ENCODE measurements around the gene OXSR1. TPM values are rescaled to one million over a fixed set of nuclear protein-coding genes. Genes with fewer than 3 reads are reported as not detected.
"Not testable (repeated sequence)": the region's sequence is repeated elsewhere in the genome, so short reads cannot be mapped to it uniquely, and the experiment has no call there.

OXSR1 gene
- polyA plus RNA-seq, 3 donors = 7.3 to 17.7 (median 11.0) TPM

DNA sequence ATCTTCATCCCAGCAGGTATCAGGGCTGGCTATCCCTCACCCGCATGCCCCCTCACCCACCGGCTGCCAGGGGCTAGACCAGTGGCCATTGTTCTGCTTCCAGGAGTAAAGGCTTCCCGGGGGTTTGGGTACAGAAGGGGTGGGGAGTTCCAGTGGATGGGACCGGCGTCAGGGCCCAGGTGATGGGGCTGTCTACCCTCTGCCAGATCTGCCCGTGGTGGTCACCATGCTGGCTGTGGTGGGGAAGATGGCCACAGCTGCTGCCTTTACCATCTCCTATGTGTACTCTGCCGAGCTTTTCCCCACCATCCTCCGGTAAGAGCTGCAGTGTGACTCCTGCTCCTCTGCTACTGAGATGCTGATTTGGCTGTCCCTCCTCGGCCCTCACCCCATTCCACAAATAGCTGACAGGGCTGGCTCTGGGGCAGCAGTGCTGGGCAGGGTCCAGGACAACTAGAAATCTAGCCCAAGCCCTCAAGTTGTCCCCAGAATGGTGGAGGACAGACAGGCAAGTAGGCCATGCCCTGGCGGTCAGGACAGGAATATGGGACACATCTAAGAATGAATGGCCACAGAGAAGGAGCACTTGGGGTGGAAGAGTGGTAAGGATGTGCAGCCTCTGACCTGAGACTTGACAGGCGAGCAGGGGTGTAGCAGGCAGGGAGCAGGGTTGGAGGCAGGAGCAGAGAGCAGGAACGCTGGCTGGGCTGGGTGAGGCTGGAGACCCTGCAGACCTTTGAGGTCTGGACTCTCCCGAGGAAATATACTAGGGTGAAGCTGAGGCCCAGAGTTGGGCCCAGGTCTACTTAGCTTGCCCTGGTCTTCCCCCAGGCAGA is 111.0 kb downstream of the OXSR1 start:
- 91 to 95% (median 94%) methylated on average over 13 of the region's 13 CpGs for WGBS, 3 donors
- no peak overlapping the region for H3K27ac ChIP-seq (ENCODE audit: low read depth, low read length)

DNA sequence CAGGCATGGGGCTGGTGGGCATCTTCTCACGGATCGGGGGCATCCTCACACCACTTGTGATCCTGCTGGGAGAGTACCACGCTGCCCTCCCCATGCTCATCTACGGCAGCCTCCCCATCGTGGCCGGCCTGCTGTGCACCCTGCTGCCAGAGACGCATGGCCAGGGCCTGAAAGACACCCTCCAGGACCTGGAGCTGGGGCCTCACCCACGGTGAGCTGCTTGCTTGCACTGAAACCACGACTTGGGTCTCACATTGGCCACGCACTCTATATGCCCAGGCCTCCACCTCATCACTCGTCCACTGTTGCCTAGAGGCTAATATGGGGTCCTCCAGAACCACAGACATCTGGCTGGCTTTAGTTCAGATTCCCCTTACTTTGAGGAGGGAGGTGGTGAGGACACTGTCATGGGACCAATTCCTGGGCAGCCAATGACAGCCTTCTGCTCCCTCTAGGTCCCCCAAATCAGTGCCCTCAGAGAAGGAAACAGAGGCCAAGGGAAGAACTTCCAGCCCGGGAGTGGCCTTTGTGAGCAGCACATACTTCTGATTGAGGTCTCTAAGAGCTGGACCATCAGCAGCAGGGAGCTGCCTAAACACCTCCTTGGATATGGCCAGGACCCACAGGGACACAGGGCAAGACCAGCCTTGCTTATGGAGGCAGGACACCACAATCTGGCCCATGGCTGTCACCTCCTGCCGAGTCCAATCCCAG is 111.7 kb downstream of the OXSR1 start:
- H3K27ac ChIP-seq (ENCODE audit: low read depth, low read length) = no peak overlapping the region
- WGBS, 3 donors = 94 to 95% (median 95%) methylated on average over 13 of the region's 13 CpGs

DNA sequence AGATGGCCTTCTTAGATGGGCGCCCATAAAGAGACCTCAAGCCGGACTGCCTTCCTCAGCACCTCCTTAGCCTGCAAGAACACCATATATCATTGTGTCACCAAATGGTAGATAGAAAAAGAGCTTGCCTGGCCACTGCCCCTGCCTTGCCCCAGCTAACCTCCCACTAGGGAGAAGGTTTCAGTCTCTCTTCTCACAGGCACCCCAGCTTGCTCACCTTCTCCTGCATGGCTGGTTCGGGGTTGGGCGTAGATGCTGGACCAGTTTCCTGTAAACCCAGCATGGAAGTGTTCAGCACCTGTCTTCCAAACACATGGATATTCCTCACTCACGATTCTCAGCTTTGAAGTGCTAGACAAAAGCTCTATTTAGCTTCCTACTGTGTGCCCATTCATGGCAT is 113.5 kb downstream of the OXSR1 start:
- WGBS, 3 donors = 89 to 95% (median 89%) methylated on average over 5 of the region's 5 CpGs
- no peak overlapping the region for H3K27ac ChIP-seq (ENCODE audit: low read depth, low read length)

DNA sequence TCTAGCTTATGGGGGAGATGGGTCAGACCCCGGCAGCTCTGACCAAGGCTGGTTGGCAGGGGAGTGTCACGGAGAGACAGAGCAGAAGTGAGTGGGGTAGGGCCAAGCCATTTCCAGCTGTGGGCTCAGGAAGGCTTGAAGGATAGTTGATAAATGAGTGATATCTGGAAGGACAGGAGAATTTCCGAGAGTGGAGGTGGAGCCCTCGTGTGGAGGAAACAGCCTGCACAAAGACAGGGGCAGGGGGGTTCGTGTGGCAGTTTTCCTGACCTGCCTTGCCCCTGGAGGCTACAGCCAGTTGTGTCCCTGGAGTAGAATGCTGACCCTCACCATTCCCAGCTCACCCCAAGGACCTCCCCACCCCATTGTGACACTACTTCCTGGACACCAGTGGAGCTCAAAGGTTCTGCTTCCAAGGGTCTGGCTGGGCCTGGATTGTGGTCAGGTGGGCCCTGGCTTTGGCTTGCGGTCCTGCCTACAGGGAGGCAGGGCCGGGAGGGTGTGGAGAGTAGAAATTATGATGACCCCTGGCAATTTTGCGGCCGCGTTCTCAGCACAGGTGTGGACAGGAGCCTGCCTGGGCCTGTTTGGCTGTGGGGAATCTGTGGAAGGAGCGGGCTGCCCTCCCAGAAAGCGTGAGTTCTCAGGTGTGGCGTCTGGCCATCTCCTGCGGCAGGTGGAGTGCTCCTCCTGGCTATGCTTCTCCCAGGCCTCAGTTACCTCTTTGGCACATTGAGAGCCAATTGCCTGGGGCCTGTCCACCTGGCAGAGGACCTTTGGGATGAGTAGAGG is 116.8 kb downstream of the OXSR1 start, which contains the start of gene SLC22A14:
TSS of gene SLC22A14 (plus strand) at position 400 of the 792 bp plus-strand sequence. CDS start 23,733 bp downstream, outside the sequence.
- 92 to 93% (median 92%) methylated on average over 14 of the region's 14 CpGs for WGBS, 3 donors
- H3K27ac ChIP-seq (ENCODE audit: low read depth, low read length) = no peak within 1 kb of the TSS

DNA sequence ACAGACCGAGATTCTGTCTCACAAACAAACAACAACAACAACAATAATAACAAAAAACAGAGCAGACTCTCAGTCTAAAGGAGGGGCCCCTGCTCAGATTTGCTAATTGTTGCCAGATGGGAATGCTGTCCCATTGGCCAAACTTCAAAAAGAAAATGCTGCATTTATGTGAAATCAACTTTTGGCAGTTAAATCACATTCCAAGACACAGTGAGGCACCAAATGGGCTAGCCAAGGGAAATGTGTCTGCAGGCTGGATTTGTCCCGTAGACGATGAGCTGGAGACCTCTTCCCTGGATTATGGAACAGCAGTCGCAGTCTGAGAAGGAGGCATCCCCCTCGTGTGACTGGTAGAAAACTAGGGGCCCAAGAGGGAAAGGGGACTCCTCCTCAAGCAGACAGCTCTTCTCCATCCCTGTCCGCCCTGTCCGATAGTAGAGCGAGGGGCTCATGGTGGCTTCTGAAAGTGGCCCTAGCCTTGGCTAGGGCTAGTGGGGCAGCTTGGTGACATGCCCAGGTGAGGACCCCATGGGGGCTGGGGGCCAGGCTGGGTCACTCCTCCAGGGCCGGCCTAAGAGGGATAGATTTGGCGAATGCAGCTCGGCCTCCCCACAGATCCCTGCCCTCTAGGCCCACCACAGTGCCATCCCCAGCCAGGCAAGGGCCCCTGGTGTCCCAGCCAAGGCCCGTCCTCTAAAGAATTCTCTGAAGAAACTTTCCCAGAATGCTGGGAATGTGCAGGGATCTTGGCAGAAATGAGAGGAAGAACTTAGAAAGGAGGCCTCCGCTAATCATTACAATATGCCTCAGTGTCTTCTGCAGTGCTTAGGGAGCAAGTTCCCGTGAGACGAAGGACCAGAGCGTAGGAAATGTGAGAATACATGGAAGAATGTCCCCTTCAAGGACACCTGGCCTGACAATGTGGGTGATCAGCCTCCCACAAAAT is 118.7 kb downstream of the OXSR1 start:
- WGBS, 3 donors = 72 to 82% (median 81%) methylated on average over 16 of the region's 16 CpGs
- no peak overlapping the region for H3K27ac ChIP-seq (ENCODE audit: low read depth, low read length)

DNA sequence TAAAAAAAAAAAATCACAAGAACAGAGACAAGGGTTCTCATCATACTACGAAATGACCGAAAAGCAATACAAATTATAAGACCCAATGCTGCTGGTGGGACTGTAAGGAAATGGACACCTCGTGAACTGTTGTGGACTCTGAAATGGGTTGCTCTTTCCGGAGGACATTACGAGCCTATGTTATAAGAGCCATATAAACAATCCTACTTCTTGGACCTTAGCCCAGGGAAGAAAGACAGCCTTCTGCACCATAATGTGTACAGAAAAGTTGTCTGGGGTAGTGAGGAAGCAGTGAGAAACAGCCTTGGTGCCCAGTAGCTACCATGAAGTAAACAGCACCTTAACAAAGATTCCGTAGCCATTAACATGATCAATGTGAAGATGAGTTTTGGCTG is 119.4 kb downstream of the OXSR1 start:
- 92 to 95% (median 94%) methylated on average over 6 of the region's 6 CpGs for WGBS, 3 donors

DNA sequence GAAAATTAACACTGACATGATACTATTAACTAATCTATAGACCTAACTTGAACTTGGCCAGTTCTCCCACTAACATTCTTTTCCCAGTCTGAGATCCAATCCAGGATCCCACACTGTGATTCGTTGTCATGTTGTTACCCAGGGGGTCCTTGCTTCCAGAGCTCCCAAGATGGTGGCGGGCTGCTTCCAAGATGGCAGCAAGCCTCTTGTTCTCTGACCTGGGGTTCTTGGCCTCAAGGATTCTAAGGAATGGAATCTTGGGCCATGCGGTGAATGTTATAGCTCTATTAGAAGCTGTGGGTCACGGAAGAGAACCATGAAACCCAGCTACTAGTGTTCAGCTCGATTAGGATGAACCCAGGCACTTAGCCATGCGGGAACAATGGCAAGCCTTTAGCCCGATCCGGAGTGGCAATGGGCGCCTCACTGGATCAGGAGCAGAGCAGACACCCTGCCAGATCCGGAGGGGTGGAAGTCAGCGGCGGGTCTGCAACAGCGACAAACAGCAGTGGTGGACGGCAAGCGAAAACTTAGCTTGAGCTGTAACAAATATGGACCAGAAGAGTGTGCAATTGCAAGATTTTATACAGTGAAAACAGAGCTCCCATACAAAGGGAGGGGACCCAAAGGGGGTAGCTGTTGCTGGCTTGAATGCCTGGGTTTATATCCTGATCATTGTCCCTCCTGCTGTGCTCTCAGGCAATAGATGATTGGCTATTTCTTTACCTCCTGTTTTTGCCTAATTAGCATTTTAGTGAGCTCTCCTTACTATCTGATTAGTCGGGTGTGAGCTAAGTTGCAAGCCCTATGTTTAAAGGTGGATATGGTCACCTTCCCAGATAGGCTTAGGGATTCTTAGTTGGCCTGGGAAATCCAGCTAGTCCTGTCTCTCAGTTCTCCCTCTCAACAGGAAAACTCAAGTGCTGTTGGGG is 124.2 kb downstream of the OXSR1 start:
- 89 to 94% (median 91%) methylated on average over 16 of the region's 16 CpGs for WGBS, 3 donors
- H3K27ac ChIP-seq (ENCODE audit: low read depth, low read length) = not testable (repeated sequence)

More for the DNA sequence above, 119.4 kb downstream of the OXSR1 start:
- H3K27ac ChIP-seq (ENCODE audit: low read depth, low read length) = no peak overlapping the region

DNA sequence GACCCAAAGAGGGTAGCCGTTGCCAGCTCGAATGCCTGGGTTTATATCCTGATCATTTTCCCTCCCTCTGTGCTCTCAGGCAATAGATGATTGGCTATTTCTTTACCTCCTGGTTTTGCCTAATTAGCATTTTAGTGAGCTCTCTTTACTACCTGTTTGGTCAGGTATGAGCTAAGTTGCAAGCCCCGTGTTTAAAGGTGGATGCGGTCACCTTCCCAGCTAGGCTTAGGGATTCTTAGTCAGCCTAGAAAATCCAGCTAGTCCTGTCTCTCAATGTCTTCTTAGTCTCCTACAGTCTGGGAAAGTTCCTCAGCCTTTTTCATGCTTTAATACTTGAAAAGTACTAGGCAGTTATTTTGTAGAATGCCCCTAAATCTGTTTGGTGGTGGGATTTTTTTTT is 131.7 kb downstream of the OXSR1 start:
- H3K27ac ChIP-seq (ENCODE audit: low read depth, low read length) = not testable (repeated sequence)
- WGBS, 3 donors = 76 to 88% (median 80%) methylated on average over 4 of the region's 4 CpGs

DNA sequence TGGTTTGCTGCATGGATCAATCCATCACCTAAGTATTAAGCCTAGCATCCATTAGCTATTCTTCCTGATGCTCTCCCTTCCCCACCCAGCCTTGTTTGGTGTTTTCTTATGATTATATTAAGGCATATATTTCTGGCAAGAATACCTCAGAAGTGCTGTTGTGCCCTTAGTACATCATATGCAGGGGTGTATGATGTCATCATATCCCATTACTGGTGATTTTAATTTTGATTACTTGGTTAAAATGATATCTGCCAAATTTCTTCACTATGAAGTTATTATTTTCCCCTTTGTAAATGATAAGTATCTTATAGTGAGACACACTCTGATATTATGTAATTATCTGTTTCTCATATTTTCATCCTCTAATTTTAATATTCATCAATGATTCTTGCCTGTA is 132.2 kb downstream of the OXSR1 start:
- no peak overlapping the region for H3K27ac ChIP-seq (ENCODE audit: low read depth, low read length)

DNA sequence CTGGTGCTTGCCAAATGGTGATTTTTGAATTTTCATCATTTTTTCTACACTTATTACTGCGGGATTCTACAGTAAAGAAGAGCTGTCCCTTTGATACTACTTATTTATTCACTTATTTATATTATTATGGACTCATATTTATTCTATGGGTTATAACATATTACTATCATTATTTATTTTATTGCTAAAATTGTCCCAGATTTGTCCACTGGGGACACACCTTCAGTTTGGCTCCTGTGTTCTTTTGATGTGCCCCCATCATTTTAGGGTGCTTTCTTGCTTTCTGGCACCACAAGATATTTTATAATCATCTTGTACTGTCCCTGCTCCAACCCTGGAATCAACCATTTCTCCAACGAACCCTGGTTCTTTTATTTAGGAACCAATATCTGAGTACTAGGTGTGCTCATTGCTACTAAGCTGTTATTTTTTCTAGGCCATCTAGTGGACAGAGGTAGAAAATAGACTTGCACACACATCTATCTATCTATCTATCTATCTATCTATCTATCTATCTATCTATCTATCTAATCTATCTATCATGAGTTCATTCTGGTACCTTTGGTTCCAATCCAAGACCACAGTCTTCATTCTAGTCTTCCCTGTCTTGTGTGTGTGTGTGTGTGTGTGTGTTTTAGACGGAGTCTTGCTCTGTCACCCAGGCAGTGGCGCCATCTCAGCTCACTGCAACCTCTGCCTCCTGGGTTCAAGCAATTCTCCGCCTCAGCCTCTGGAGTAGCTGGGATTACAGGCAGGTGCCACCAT is 132.8 kb downstream of the OXSR1 start:
- WGBS, 3 donors = 79 to 83% (median 80%) methylated on average over 5 of the region's 5 CpGs

More for the DNA sequence above, 132.8 kb downstream of the OXSR1 start:
- no peak overlapping the region for H3K27ac ChIP-seq (ENCODE audit: low read depth, low read length)

Other genes starting within 250 kb of the OXSR1 start
- gene VILL, start 174.8 kb upstream of the OXSR1 start, polyA plus RNA-seq = 10 to 100 TPM in 2 of 3 donors, 1 to 10 TPM in 1; 3.0 to 13.8 (median 11.5) TPM
- 10 to 100 TPM in 2 of 3 donors, 1 to 10 TPM in 1; 8.3 to 22.5 (median 12.0) TPM for gene PLCD1, start 135.9 kb upstream of the OXSR1 start, polyA plus RNA-seq
- under 1 TPM; 0.22 to 0.71 (median 0.34) TPM for gene DLEC1, start 126.3 kb upstream of the OXSR1 start, polyA plus RNA-seq
- 10 to 100 TPM; 55.3 to 84.9 (median 67.1) TPM for gene ACAA1, start 28.4 kb upstream of the OXSR1 start, polyA plus RNA-seq
- 10 to 100 TPM; 11.9 to 37.7 (median 35.8) TPM for gene MYD88, start 26.9 kb upstream of the OXSR1 start, polyA plus RNA-seq
- gene SLC22A13, start 100.3 kb downstream of the OXSR1 start, polyA plus RNA-seq = under 1 TPM in 2 of 3 donors, not detected in 1; 0.03 to 0.06 TPM
- gene SLC22A14, start 116.8 kb downstream of the OXSR1 start, polyA plus RNA-seq = under 1 TPM; 0.07 to 0.16 (median 0.11) TPM
- 1 to 10 TPM; 1.3 to 2.7 (median 1.4) TPM for gene XYLB, start 181.2 kb downstream of the OXSR1 start, polyA plus RNA-seq